ENCODE data around the gene PCNX3.

PCNX3 gene

DNA sequence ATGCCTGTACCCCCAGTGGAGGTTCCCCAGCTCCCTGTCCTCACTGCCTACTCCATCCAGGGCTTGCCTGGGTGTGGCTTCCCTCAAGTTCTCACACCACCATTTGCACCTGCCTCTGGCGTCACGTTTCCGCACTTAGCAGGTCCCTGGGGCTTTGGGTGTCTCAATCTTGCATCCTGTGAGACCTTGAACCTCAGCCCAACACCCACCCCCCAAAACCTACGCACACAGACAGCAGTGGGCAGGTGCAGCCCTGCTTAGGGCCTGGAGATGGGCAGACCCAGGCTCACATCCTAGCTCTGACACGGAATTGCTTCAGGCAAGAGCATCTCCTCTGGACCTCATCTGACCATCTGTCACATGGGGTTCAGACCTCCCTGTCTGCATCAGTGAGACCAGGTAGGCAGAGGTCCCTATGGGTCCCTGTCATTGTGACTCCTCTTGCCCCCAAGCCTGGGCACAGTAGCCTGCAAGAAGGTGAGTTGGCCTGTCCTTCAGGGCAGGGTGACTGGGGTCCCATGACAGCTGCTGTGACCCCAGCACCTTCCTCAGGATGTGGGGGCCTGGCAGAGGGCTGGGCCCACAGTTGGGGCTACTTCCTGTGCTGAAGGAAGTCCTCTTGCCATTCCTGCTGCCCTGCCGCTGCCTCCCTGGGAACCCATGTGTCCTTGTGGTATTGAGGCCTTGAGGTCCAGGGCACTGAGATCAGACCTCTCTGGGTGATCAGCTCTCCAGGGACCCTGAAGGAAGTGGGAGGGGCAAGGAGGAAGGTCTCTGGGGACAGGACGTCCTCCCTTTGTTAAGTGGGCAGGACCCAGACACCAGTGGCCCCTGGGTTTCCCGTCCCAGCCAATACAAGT is 24.3 kb downstream of the PCNX3 start:
- DNase-seq (ENCODE audit: low spot score) = no peak

DNA sequence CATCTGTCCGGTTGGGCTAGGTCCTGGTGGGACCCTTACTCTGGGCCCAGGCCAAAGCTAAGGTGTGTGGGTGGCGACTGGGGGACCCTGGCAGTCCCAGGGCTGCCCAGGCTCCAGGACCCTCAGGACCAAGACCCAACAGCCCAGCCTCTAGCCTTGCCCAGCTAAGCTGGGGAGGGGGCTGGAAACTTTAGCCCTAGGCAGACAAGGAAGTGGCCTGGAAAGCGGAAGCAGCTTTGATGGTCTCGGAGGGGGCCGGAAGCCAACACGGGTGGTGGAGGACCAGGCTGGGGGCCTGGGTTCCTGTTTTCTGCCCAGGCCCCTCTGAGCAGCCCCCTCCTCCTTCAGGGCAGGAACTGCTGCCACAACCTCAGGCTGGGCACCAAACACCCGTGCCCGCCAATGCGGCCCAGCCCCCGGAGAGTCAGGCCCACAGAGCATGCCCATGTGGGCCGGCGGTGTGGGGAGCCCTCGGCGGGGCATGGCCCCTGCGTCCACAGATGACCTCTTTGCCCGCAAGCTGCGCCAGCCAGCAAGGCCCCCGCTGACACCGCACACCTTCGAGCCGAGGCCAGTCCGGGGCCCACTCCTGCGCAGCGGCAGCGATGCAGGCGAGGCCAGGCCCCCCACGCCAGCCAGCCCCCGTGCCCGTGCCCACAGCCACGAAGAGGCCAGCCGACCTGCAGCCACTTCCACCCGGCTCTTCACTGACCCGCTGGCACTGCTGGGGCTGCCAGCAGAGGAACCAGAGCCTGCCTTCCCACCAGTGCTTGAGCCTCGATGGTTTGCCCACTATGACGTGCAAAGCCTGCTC is 25.1 kb downstream of the PCNX3 start:
- no peak for DNase-seq (ENCODE audit: low spot score)

GRCh38 chr11:65641297-65642013 is 25.9 kb downstream of the PCNX3 start:
- no peak for DNase-seq (ENCODE audit: low spot score)

DNA sequence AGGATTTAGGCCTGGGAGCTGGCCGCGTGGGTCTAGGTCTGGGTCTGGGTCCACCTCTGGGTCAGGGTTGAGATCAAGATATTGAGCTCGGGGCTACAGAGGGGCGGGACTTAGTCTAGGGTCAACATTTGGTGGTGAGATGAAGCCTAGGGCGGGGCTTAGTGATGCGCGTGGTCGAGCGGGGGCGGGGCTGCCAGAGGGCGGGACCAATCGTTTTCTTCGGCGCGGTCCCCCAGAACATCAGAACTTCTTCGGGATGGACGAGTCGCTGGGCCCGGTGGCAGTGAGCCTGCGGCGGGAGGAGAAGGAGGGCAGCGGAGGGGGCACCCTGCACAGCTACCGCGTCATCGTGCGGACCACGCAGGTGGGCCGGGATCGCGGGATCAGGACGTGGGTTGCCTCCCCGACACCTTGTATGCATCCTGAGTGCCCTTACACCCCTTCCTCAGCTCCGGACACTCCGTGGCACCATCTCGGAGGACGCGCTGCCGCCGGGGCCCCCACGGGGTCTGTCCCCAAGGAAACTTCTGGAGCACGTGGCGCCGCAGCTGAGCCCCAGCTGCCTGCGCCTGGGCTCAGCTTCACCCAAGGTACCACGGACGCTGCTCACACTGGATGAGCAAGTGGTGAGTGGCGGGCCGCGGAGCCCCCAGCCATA is 26.6 kb downstream of the PCNX3 start:
- DNase-seq (ENCODE audit: low spot score) = no peak

DNA sequence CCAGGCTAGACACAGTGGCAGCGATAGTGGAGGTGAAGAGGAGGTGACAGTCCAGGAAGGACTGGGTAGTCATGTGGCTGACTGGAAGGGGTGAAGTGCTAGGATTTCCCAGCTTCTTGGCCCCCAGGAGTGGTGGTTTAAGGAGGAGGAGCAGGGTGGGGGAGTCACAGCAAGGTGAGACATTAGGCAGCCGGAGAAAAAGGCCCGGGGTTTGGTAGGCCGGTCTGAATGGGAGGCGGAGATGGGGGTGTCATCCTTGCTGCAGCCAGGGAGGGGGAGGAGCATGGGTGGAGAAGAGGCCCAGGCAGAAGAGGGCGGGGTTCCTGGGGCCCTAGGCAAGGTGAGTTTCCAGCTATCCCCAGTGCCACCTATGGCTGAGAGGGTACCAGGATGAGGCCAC is 28.4 kb downstream of the PCNX3 start:
- no peak for DNase-seq (ENCODE audit: low spot score)

- DNase-seq (ENCODE audit: low spot score) = no peak
Observed at GRCh38 chr11:65644837-65645236, 29.3 kb downstream of the PCNX3 start.

DNA sequence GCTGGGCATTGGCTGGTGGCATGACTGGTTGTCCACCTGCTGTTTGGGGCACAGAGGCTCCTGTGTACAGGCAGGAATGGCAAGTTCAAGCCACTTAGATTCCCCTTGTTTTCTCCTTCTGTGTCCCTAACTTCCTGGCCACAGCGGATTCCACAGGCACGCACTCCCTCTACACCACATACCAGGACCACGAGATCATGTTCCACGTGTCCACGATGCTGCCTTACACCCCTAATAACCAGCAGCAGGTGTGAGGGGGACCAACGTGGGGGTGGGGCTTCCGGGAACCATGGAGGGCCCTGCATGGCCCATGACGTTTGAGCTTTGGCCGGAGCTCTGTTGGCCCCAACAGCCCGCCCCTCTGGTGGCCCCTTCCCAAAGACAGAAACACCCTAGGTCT is 30.1 kb downstream of the PCNX3 start:
- no peak for DNase-seq (ENCODE audit: low spot score)

DNA sequence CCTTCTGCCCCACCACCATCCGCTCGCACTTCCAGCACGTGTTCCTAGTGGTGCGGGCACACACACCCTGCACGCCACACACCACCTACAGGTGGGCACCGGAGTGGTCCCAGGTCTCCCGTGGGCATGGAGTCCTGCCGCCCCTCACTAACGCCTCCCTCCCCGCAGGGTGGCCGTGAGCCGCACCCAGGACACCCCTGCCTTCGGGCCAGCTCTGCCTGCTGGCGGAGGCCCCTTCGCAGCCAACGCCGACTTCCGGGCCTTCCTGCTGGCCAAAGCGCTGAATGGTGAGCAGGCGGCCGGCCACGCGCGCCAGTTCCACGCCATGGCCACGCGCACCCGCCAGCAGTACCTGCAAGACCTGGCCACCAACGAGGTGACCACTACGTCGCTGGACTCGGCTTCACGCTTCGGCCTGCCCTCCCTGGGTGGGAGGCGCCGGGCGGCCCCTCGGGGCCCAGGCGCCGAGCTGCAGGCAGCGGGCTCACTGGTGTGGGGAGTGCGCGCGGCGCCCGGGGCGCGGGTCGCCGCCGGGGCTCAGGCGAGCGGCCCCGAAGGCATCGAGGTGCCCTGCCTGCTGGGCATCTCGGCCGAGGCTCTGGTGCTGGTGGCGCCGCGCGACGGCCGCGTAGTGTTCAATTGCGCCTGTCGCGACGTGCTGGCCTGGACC is 30.8 kb downstream of the PCNX3 start:
- DNase-seq (ENCODE audit: low spot score) = no peak

DNA sequence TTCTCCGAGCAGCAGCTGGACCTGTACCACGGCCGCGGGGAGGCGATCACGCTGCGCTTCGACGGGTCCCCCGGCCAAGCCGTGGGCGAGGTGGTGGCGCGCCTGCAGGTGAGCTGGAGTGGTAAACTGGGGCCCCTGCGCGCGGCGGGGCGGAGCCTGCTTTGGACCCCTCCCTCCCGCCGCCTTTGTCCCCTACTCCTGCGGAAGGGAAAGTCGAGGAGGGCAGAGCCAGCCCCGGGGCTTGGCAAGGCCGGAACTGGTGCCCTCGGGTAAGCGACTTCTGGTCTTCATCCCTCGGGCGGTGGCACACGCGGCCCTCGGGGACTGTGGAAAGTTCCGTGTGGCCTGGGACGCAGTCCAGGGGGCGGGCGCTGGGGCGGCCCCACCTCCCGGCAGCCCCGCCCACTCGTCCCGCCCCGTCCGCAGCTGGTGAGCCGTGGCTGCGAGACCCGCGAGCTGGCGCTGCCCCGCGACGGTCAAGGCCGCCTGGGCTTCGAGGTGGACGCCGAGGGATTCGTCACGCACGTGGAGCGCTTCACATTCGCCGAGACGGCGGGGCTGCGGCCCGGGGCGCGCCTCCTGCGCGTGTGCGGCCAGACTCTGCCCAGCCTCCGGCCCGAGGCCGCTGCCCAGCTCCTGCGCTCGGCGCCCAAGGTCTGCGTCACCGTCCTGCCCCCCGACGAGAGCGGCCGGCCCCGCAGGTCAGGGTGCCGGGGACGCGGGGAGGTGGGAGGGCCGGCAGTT is 31.6 kb downstream of the PCNX3 start:
- no peak for DNase-seq (ENCODE audit: low spot score)

DNA sequence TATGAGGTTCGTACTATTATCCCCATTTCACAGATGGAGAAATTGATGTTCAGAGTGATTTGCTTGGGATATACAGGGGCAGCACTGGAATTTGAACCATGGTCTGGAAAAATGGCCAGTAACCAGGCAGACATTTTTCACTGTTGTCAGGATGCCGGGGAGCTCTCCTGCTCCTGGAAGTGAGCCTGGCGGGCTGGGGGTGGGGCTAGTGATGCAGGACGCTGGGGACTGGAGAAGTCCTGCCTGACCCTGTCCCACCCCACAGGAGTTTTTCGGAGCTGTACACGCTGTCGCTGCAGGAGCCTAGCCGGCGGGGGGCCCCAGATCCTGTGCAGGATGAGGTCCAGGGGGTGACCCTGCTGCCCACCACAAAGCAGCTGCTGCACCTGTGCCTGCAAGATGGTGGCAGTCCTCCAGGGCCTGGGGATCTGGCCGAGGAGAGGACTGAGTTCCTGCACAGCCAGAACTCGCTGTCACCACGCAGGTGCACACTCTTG is 33.5 kb downstream of the PCNX3 start:
- DNase-seq (ENCODE audit: low spot score) = no peak

GRCh38 chr11:65649656-65650546 is 34.3 kb downstream of the PCNX3 start:
- DNase-seq (ENCODE audit: low spot score) = no peak

GRCh38 chr11:65650547-65651338 is 35.2 kb downstream of the PCNX3 start:
- DNase-seq (ENCODE audit: low spot score) = no peak

DNA sequence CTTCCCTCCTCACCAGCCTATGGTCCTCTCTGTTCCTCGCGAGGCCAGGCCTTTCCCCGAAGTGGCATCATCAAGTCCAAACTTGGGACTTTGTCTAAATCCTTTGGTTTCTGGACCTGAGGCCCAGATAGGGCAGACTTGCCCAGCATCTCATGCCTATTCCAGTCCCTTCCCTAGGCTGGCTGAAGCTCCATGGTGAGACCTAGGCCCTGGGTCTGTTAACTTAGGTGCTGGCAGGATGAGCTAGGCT is 35.7 kb downstream of the PCNX3 start:
- no peak for DNase-seq (ENCODE audit: low spot score)

GRCh38 chr11:65651589-65652510 is 36.3 kb downstream of the PCNX3 start:
- peak; percentile 89 for DNase-seq (ENCODE audit: low spot score)

DNA sequence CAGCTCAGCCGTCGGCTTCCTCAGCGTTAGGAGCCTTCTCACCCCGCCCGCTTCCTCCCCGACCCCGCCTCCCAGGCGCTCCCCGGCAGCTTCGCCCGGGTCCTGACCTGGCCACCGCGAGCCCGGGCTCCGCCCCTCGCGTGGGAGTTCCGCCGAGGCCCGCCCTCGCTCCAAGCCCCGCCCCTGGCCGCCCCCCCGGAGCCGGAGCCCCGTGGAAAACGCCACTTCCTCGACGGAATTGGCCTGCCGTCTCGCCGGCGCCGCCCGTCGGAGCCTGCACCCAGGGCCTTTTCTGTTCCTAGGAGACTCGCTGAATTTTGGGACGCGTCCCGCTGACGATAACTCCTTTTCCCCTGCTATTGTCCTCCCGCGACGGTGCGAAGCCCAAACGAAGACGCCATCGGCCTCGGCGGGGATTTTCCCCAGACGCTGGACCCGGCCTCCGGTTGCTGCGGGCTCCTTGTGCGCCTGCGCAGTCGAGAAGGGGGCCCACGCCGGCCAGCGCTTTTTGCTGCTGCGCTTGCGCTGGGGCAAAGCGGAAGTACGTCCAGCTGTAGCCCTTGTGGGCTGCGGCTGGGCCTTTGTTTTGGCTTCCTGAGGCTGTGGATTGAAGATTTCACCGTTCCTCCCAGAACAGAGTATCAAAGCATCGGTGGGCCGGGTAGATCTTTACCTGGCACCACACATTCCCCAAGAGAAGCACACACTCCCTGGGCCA is 37.1 kb downstream of the PCNX3 start:
- DNase-seq (ENCODE audit: low spot score) = peak; percentile 95

- no peak for DNase-seq (ENCODE audit: low spot score)
Observed at GRCh38 chr11:65653229-65654225, 38.0 kb downstream of the PCNX3 start.

Measured in hematopoietic multipotent progenitor cell treated with erythropoietin and hydrocortisone succinate and interleukin-3 and kit ligand, for 17 days (in vitro differentiated cells).